ENCODE data around the gene RNU6-7. TPM values are rescaled to one million over a fixed set of nuclear protein-coding genes. Genes with fewer than 3 reads are reported as not detected.

Gene RNU6-7
- total and polyA plus RNA-seq, 2 of the 13 experiments (the other 11 are each of a cell fraction or from before 2014, with no cell fraction given) = under 0.01 TPM; not detected in 1

GRCh38 chr14:32193532-32193931 is 8.3 kb upstream of the RNU6-7 start (continued):
- no peak for TF ChIP-seq KIAA2018 (CRISPR knock-in tag; IDR thresholded peaks at IDR 0.05; ENCODE audit: borderline replicate concordance)
- TF ChIP-seq ZNF556 (CRISPR knock-in tag; IDR thresholded peaks at IDR 0.05; ENCODE audit: borderline replicate concordance) = no peak
- TF ChIP-seq GRHL1 (CRISPR knock-in tag; conservative IDR thresholded peaks at IDR 0.05) = no peak
- TF ChIP-seq ZNF382 (CRISPR knock-in tag; IDR thresholded peaks at IDR 0.05; ENCODE audit: borderline replicate concordance) = no peak
- TF ChIP-seq TFDP1 (CRISPR knock-in tag; IDR thresholded peaks at IDR 0.05; ENCODE audit: borderline replicate concordance) = no peak
- no peak for TF ChIP-seq TP53 (CRISPR knock-in tag; conservative IDR thresholded peaks at IDR 0.05)
- TF ChIP-seq ZNF7 (CRISPR knock-in tag; IDR thresholded peaks at IDR 0.05) = no peak
